Effector memory CD8-positive, alpha-beta T cell (primary cell): ENCODE measurements around the gene TRIM31.

Source experiments
- ATAC-seq: fragments of 150-1000 bp; cut with Tn5 transposase; replicated peaks from 2 replicates; pipeline ENCODE4 v1.10.0; 2021; ENCODE audit warnings: mild to moderate bottlenecking, moderate library complexity
- DNase-seq, 3 experiments: peaks; one replicate each; pipeline ENCODE4 v3.0.0; 2021
- H3K27ac Mint-ChIP-seq, 2 donors: one replicate each; pipeline ENCODE4 v1.8.0; 2022; ENCODE audit warnings: mild to moderate bottlenecking in 2 of 2, mixed read lengths in 2 of 2, moderate library complexity in 2 of 2
- H3K27me3 Mint-ChIP-seq, 2 donors: one replicate each; pipeline ENCODE4 v1.8.0; 2022; ENCODE audit warnings: mixed read lengths in 2 of 2
- H3K36me3 Mint-ChIP-seq: one replicate; pipeline ENCODE4 v1.8.0; 2022; ENCODE audit warnings: mild to moderate bottlenecking, moderate library complexity, mixed read lengths; ENCODE audit not compliant: insufficient read depth
- H3K4me1 Mint-ChIP-seq, 2 donors: one replicate each; pipeline ENCODE4 v1.8.0; 2022; ENCODE audit warnings: low read depth in 2 of 2, mixed read lengths in 2 of 2
- H3K4me3 Mint-ChIP-seq, 2 donors: one replicate each; pipeline ENCODE4 v1.8.0; 2022; ENCODE audit warnings: mild to moderate bottlenecking in 2 of 2, mixed read lengths in 2 of 2, moderate library complexity in 2 of 2
- H3K9me3 Mint-ChIP-seq, 2 donors: one replicate each; pipeline ENCODE4 v1.8.0; 2022; ENCODE audit warnings: mixed read lengths in 2 of 2

Gene TRIM31

DNA sequence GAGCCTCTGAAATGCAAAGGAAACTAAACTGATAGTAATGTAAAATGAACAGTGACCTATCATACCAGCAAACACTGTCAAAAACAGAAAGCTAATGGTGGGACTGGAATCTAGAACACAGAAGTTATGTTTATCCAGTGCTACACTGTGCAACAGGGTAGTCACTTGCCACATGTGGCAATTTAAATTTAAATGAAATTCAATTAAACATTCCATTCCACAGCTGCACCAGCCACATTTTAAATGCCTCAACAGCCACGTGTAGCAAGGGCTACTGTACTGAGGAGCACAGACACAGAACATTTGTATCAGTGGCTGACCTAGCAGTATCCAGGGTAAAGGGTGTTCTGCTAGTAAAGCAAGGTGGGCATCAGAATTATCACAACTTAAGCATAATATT is 57.4 kb downstream of the TRIM31 start:
- no peaks in the 10 kb centered on the region for H3K27me3 Mint-ChIP-seq
- ATAC-seq (no peak), DNase-seq (no peak)
- no peak overlapping the region for H3K27ac Mint-ChIP-seq
- H3K4me3 Mint-ChIP-seq, result no peak overlapping the region
- H3K9me3 Mint-ChIP-seq, result no peaks in the 10 kb centered on the region
- H3K36me3 Mint-ChIP-seq, result peaks cover 14% of the 10 kb centered on the region
- peaks cover 3 to 7% of the 10 kb centered on the region in 2 donors for H3K4me1 Mint-ChIP-seq

DNA sequence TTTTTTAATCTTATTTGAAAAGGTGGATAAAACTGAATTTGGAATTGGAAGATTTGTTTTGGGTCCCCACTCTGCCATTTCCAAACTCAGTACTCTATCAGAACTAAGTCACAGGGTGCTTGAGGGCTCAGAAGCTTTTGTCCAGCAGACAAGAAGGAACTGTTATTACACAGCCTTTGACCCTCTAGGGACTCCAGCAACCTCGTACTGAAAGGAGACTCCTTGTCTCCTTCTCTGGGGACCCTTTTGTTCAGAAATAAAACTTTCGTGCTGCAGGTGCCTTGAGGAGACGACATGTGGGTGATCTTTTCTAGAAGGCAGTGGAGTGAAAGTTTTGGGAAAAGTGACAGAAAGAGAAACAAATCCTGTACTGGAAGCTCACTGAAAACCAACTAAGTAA is 59.2 kb downstream of the TRIM31 start:
- peaks cover 13% of the 10 kb centered on the region for H3K36me3 Mint-ChIP-seq
- no peaks in the 10 kb centered on the region for H3K27me3 Mint-ChIP-seq
- peaks cover 0 to 5% of the 10 kb centered on the region in 2 donors for H3K4me1 Mint-ChIP-seq
- H3K9me3 Mint-ChIP-seq, result no peaks in the 10 kb centered on the region
- ATAC-seq (no peak), DNase-seq (no peak)
- H3K4me3 Mint-ChIP-seq, result no peak overlapping the region
- no peak overlapping the region for H3K27ac Mint-ChIP-seq
